ENCODE results near the gene ZNF541.

Gene ZNF541, protein sequence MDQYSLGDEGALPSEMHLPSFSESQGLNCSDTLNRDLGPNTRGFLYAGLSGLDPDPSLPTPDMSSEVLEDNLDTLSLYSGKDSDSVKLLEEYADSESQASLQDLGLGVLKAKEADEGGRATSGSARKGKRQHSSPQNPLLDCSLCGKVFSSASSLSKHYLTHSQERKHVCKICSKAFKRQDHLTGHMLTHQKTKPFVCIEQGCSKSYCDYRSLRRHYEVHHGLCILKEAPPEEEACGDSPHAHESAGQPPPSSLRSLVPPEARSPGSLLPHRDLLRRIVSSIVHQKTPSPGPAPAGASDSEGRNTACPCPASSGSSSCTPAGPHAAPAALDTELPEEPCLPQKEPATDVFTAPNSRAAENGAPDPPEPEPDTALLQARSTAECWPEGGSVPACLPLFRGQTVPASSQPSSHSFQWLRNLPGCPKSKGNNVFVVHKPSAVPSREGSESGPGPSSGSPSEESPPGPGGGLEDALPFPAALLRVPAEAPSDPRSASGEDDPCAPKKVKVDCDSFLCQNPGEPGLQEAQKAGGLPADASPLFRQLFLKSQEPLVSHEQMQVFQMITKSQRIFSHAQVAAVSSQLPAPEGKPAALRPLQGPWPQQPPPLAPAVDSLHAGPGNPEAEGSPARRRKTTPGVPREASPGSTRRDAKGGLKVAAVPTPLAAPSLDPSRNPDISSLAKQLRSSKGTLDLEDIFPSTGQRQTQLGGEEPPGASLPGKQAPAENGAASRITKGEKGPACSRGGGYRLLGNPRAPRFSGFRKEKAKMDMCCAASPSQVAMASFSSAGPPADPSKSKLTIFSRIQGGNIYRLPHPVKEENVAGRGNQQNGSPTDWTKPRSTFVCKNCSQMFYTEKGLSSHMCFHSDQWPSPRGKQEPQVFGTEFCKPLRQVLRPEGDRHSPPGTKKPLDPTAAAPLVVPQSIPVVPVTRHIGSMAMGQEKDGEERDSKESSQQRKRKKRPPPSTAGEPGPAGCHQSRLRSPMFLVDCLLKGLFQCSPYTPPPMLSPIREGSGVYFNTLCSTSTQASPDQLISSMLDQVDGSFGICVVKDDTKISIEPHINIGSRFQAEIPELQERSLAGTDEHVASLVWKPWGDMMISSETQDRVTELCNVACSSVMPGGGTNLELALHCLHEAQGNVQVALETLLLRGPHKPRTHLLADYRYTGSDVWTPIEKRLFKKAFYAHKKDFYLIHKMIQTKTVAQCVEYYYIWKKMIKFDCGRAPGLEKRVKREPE (N-terminal part only)

DNA sequence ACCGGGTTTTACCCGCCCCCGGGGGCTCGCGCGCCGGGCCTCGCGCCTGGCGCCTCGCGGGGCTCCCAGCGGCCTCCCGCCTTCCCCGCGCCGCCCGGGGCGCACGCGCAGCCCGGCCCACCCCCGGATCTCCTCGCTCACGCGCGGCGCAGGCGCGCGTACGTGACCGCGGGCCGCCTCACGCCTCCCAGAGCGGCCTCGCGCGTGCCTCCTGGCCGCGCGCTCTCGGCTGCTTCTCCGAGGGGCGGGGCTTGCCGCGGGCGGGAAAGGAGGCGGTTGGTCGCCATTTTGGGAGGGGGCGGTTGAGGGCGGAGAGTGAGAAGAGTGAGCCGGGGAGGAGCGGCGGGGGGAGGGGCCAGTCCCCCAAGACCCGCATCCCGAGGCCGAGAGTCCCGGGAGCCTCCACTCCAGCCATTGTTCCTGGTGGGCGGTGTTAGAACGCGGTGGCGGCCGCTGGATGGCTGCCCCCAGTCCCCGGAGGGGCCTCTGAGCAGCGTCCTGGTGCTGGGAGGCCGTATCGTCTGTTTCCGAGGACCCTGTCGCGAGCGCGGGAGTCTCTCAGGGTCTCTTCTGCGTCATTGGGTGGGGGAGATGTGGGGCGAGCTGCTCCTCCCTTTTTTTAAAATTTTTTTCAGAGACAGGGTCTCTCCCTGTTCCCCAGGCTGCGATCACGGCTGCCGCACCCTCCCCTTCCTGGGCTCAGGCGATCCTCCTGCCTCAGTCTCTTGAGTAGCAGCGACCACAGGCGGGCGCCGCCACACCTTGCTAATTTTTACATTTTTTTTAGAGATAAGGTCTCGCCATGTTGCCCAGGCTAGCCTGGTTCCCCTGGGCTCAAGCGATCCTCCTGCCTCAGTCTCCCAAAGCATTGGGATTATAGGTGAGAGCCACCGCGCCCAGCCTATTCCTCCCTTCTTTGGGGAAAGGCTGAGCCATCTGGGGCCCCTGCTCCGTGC lies at the start of gene ZNF541:
Gene ZNF541 (minus strand): TSS at position 78 of the 956 bp plus-strand sequence. CDS start 17,292 bp downstream, outside the sequence.
- DNase-seq (ENCODE audit: low read depth): no peak

GRCh38 chr19:47619763-47620162 lies 46.8 kb upstream of the ZNF541 start:
- no peak for DNase-seq (ENCODE audit: low read depth)

DNA sequence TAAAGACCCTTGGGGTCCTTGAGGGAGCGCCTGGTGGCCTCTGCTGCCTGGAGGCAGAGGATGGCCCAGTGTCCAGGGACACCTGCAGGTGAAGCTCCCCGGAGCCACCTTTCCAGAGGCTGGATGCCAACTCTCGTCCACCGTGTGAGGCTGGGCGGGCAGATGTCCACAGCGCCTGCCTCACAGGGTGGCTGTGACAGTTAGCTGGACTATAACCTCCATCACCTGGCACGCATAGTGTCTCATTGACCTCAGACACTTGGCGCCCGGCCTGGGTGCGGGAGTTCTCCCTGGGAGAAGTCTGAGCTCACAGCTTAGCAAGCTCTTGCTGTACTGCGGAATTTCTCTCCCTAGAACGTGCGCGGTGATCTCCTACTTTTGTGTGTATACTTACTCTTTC lies 45.8 kb upstream of the ZNF541 start:
- no peak for DNase-seq (ENCODE audit: low read depth)

DNA sequence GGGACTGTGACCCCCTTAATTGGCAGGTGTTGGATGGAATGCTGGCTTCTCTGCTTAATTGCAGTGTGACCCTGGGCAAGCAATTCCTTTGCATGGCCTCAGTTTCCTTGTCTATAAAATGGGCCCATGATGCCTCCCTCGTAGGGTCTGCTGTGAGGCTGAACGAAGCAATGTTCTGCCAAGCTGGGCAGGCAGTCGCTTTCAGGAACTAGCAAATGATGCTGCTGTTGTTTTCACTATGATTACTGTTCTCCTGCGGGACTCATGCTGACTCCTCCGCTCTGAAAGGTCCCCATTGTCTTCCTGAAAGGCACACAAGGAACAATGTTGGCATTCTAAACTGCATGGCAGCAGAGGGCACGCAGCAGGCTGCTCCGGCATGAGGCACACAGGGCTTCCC lies 42.8 kb upstream of the ZNF541 start:
- DNase-seq (ENCODE audit: low read depth): no peak

- no peak for DNase-seq (ENCODE audit: low read depth)
Measured at GRCh38 chr19:47615230-47615629, 42.3 kb upstream of the ZNF541 start.

DNA sequence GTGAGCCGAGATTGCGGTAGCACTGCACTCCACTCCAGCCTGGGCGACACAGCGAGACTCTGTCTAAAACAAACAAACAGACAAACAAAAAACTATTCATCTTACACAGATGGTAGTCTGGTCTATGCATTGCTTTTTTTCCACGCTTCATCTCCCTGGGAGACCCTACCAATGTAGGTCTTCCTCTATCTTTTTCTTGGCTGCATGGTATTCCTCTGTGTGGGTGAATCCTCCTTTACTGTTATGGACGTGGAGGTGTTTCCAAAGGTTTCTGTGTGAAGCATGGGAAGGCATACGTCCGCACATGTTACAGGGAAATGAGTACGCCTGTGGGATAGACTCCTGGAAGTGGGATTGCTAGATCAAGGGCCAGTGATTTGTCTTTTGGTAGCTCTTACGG lies 41.6 kb upstream of the ZNF541 start:
- DNase-seq (ENCODE audit: low read depth): no peak

DNA sequence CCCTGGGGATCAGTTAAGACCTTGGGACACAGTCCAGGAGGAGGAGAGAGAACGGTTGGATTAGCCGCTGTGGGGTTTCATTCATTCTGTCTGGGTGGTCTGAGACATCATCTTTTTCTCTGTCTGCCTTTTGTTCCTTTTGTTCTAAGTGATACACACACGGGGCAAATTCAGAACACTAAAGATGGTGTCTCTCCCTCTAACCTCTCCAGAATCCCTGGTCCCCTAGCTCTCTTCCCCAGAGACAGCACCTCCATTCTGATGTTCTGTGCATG lies 41.0 kb upstream of the ZNF541 start:
- DNase-seq (ENCODE audit: low read depth): no peak

GRCh38 chr19:47613165-47614020 lies 40.4 kb upstream of the ZNF541 start:
- DNase-seq (ENCODE audit: low read depth): peak; percentile 57

- DNase-seq (ENCODE audit: low read depth): no peak
Measured at GRCh38 chr19:47610902-47611301, 38.0 kb upstream of the ZNF541 start.

- DNase-seq (ENCODE audit: low read depth): no peak
Measured at GRCh38 chr19:47609906-47610894, 37.3 kb upstream of the ZNF541 start.

DNA sequence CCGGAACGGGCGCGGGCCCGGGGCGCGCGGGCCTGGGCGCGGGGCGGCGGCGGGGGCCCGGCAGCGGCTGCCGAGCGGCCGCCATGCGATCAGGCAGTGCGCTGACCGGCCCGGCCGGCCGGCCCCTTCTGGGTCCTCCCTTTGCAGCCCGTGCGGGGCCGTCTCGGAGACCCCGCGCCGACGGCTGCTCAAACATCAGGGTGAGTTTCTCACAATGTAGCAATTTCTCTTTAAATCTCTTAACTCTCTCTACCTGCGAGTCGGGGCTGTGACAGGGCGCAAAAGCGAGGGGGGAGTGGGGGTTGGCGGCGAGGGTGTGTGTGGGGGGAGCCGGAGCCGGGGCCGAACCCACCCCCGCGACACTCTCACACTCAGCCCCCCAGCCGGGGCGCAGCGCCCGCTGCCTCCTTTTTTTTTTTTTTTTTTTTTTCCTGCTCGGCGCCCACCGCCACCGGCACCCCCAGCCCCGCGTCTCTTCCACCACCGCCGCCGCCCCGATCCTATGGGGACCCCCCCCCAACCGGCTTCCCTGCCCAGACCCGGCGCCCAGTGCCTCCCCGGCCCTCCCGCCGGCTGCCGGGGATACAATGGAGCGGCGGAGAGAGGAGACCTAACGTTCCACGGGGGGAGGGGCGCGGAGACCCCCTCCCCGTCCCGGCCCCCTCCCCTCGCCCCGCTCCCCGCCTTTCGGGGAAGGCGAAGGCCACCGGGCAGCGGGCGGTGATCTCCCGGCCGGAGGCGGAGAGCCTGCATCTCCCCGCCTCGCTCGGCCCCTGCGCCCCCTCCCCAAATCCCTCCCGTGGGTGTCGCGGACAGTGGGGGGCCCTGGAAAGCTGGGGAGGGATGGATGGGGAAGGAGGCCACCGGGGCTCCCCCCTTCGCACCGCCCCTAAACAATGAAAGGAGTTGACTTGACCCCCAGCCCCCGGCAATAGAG lies 36.3 kb upstream of the ZNF541 start, which contains the start of gene BICRA:
Gene BICRA (plus strand): TSS at position 166 of the 937 bp plus-strand sequence. CDS start 64,441 bp downstream, outside the sequence.
- no peak for DNase-seq (ENCODE audit: low read depth)

DNA sequence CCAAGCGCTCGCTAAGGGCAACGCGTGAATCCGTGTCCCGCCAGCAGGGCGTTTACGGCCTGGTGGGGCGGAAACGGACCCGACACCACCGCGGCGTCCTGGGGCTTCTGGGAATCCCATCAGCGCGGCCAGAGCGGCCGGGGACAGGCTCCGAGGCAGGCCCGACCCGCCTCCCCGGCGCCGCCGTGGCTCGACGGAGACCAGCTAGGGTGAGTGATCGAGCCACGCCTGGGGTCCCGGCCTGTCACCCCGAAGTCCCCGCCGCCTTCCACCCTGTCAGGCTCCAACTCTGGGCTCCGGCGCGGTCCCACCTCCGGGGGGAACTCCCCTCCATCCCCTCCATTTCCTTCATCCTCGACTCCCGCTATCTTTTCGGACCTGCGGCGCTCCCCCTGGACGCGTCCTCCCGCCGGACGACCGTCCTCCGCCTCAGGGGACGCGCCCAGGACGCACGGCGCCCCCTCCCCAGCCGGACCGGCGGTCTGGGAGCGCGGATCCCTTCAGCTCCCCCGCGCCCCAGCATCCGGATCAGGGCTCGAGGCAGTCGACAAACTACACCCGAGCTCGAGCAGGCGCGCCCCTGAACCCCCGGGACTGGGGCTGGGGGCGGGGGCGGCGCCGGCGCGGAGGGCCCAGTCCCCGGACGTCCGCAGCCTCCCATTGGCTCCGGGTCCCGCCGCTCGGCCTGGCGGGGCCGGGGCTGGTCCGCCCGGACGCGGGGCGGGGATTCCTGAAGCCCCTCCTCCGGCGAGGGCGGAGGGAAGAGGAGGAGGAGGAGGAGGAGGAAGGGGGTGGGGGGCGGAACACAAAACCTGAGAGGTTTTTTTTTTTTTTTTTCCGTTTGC lies 35.3 kb upstream of the ZNF541 start:
- DNase-seq (ENCODE audit: low read depth): peak; percentile 91

GRCh38 chr19:47607564-47608073 lies 34.7 kb upstream of the ZNF541 start:
- no peak for DNase-seq (ENCODE audit: low read depth)

DNA sequence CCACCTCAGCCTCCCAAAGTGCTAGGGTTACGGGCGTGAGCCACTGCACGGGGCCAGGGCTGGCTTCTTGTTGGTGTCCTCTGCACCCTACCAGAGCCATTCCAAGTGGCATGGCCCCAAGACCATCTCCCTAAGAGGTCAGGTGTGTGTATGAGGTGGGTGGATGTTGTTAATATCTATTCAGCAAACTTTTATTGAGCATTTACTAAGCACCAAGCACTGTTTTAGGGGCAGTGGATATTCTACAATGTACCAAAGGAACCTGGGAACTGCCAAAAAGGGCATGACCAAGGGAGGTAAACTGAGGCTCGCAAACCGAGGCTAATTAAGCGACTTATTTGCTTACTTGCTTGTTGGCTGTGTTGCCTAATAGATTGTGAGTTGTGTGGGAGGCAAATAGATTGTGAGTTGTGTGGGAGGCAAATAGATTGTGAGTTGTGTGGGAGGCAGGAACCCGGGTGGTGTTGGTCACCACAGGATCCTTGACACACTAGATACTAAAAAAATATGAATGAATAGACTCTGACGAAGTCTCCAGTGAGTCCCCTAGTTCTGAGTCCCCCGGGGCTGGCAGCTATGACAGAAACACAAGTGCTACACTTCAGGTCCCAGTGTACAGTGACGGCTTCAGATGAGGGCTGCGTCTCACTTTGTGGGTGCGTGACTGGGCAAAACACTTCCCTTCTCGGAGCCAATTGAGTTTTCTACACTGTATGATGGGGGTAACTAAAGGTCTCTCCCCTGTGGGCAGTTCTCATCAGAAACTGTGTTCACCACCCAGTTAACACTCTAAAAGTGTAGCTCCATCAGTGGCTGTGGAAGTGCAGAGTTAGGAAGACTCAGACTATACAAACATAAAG lies 31.0 kb upstream of the ZNF541 start:
- no peak for DNase-seq (ENCODE audit: low read depth)

GRCh38 chr19:47601180-47601904 lies 28.4 kb upstream of the ZNF541 start:
- DNase-seq (ENCODE audit: low read depth): no peak
